ENCODE results near the gene GATA3. TPM values are rescaled to one million over a fixed set of nuclear protein-coding genes. Genes with fewer than 3 reads are reported as not detected.

Gene GATA3
- total RNA-seq, 1 donor from 2014 or later = not detected

GRCh38 chr10:8036506-8037198 lies 17.8 kb upstream of the GATA3 start:
- TF ChIP-seq, protein P1, sequence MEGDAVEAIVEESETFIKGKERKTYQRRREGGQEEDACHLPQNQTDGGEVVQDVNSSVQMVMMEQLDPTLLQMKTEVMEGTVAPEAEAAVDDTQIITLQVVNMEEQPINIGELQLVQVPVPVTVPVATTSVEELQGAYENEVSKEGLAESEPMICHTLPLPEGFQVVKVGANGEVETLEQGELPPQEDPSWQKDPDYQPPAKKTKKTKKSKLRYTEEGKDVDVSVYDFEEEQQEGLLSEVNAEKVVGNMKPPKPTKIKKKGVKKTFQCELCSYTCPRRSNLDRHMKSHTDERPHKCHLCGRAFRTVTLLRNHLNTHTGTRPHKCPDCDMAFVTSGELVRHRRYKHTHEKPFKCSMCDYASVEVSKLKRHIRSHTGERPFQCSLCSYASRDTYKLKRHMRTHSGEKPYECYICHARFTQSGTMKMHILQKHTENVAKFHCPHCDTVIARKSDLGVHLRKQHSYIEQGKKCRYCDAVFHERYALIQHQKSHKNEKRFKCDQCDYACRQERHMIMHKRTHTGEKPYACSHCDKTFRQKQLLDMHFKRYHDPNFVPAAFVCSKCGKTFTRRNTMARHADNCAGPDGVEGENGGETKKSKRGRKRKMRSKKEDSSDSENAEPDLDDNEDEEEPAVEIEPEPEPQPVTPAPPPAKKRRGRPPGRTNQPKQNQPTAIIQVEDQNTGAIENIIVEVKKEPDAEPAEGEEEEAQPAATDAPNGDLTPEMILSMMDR (IDR thresholded peaks at IDR 0.05) = no peak
- peak in 1 of 2 donors; percentile 60 for DNase-seq (ENCODE audit: low spot score in 2 of 2)
- Histone ChIP-seq H3K4me3 (no peak overlapping the region), H3K9me3 (no peaks in the 10 kb centered on the region), H3K27ac (no peak overlapping the region), H3K36me3 (no peaks in the 10 kb centered on the region), H3K4me1 (peaks cover 6 to 15% of the 10 kb centered on the region in 2 donors), H3K27me3 (peaks cover 27% of the 10 kb centered on the region)
- intact Hi-C loops (cut with DNase I) = no loop called here

- TF ChIP-seq, protein P1 (IDR thresholded peaks at IDR 0.05) = no peak
- Histone ChIP-seq H3K27me3 (peaks cover 27% of the 10 kb centered on the region), H3K27ac (no peak overlapping the region), H3K4me1 (peaks cover 6 to 15% of the 10 kb centered on the region in 2 donors), H3K9me3 (no peaks in the 10 kb centered on the region), H3K36me3 (no peaks in the 10 kb centered on the region), H3K4me3 (no peak overlapping the region)
- DNase-seq (ENCODE audit: low spot score in 2 of 2) = no peak
- intact Hi-C loops (cut with DNase I) = no loop called here
Measured at GRCh38 chr10:8037199-8037801, 17.2 kb upstream of the GATA3 start.

GRCh38 chr10:8037941-8038894 lies 16.3 kb upstream of the GATA3 start:
- Histone ChIP-seq H3K36me3 (no peaks in the 10 kb centered on the region), H3K9me3 (no peaks in the 10 kb centered on the region), H3K4me1 (peaks cover 6 to 15% of the 10 kb centered on the region in 2 donors), H3K27me3 (peaks cover 31% of the 10 kb centered on the region), H3K27ac (no peak overlapping the region), H3K4me3 (no peak overlapping the region)
- TF ChIP-seq, protein P1 (IDR thresholded peaks at IDR 0.05) = no peak
- intact Hi-C loops (cut with DNase I) = no loop called here
- no peak for DNase-seq (ENCODE audit: low spot score in 2 of 2)

GRCh38 chr10:8039321-8039881 lies 15.1 kb upstream of the GATA3 start:
- no peak for DNase-seq (ENCODE audit: low spot score in 2 of 2)
- Histone ChIP-seq H3K27me3 (peaks cover 33% of the 10 kb centered on the region), H3K36me3 (no peaks in the 10 kb centered on the region), H3K4me1 (peaks cover 6 to 10% of the 10 kb centered on the region in 2 donors), H3K27ac (no peak overlapping the region), H3K9me3 (no peaks in the 10 kb centered on the region), H3K4me3 (no peak overlapping the region)
- intact Hi-C loops (cut with DNase I) = no loop called here
- TF ChIP-seq, protein P1 (IDR thresholded peaks at IDR 0.05) = no peak

GRCh38 chr10:8040651-8041050 lies 13.8 kb upstream of the GATA3 start:
- peaks cover 20% of the 10 kb centered on the region for H3K27me3 ChIP-seq
- no peak overlapping the region for H3K4me3 ChIP-seq
- peaks cover 0 to 13% of the 10 kb centered on the region in 2 donors for H3K4me1 ChIP-seq
- no peaks in the 10 kb centered on the region for H3K9me3 ChIP-seq
- no peaks in the 10 kb centered on the region for H3K36me3 ChIP-seq
- H3K27ac ChIP-seq = no peak overlapping the region
- intact Hi-C loops (cut with DNase I) = no loop called here
- DNase-seq (ENCODE audit: low spot score in 2 of 2) = no peak
- TF ChIP-seq, protein P1 (IDR thresholded peaks at IDR 0.05) = no peak

All from ascending aorta (tissue), 2 donors.